ENCODE data around the gene EXOC7. TPM values are rescaled to one million over a fixed set of nuclear protein-coding genes. Genes with fewer than 3 reads are reported as not detected.

Gene EXOC7
- total RNA-seq, 1 experiment from 2014 or later, result 126 TPM

DNA sequence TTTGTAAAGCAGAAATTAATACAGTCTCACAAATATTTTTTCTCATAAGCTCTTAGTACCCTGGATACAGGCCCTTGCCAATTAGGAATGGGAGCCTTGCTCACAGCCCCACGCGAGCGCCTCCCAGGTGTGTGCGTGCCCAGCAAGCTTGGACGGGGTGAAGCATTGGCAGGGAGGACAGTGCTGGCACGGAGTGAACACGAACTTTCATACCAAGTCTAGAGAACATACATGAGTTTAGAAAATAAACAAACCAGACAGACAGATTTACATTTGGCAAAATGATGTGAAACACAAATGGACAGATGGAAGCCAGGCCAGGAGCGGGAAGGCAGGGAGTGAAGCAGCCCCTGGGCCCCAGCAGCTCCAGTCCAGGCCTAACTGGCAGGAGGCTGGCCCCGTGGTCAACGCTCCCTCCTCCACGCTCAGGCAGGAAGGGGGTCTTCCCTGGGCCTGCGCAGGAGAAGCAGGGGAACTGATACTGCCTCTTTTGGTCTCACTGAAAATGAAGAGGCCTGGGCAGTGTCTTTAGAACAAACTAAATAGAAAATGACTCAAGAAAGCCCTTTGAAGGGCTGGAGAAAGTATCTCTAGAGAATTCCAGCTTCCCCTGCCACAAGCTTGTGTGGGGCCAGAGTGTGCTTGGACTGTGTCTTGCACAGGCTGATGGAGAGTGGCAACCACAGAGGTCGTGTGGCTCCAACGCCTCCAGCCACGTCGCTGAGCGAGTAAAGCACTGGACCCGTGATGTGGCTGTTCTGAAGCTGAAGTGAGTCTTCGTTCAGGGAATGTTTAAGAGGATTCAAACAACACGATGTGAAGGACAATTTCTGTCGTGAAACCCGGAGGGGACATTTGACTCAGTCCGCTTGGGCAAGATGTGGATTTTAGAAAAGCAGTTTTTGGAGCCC lies 47.4 kb upstream of the EXOC7 start:
- TF ChIP-seq, protein P1, sequence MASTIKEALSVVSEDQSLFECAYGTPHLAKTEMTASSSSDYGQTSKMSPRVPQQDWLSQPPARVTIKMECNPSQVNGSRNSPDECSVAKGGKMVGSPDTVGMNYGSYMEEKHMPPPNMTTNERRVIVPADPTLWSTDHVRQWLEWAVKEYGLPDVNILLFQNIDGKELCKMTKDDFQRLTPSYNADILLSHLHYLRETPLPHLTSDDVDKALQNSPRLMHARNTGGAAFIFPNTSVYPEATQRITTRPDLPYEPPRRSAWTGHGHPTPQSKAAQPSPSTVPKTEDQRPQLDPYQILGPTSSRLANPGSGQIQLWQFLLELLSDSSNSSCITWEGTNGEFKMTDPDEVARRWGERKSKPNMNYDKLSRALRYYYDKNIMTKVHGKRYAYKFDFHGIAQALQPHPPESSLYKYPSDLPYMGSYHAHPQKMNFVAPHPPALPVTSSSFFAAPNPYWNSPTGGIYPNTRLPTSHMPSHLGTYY (CRISPR knock-in tag; IDR thresholded peaks at IDR 0.05), result no peak
- TF ChIP-seq CBFB (CRISPR knock-in tag; IDR thresholded peaks at IDR 0.05; ENCODE audit: low read depth) (no peak), PRRX2 (CRISPR knock-in tag; IDR thresholded peaks at IDR 0.05) (no peak), ATF2 (CRISPR knock-in tag; IDR thresholded peaks at IDR 0.05; ENCODE audit: borderline replicate concordance, low read depth) (no peak), USF2 (CRISPR knock-in tag; IDR thresholded peaks at IDR 0.05) (no peak), FOXP1 (CRISPR knock-in tag; IDR thresholded peaks at IDR 0.05; ENCODE audit: borderline replicate concordance) (no peak), SP1 (CRISPR knock-in tag; conservative IDR thresholded peaks at IDR 0.05) (no peak), ZNF317 (CRISPR knock-in tag; IDR thresholded peaks at IDR 0.05; ENCODE audit: borderline replicate concordance, low read depth) (no peak), NR2C2 (CRISPR knock-in tag; IDR thresholded peaks at IDR 0.05) (no peak), ZNF263 (CRISPR knock-in tag; IDR thresholded peaks at IDR 0.05; ENCODE audit: low read depth) (no peak)
- TF ChIP-seq, protein P2, sequence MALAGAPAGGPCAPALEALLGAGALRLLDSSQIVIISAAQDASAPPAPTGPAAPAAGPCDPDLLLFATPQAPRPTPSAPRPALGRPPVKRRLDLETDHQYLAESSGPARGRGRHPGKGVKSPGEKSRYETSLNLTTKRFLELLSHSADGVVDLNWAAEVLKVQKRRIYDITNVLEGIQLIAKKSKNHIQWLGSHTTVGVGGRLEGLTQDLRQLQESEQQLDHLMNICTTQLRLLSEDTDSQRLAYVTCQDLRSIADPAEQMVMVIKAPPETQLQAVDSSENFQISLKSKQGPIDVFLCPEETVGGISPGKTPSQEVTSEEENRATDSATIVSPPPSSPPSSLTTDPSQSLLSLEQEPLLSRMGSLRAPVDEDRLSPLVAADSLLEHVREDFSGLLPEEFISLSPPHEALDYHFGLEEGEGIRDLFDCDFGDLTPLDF (CRISPR knock-in tag; IDR thresholded peaks at IDR 0.05), result no peak
- TF ChIP-seq, protein P3, sequence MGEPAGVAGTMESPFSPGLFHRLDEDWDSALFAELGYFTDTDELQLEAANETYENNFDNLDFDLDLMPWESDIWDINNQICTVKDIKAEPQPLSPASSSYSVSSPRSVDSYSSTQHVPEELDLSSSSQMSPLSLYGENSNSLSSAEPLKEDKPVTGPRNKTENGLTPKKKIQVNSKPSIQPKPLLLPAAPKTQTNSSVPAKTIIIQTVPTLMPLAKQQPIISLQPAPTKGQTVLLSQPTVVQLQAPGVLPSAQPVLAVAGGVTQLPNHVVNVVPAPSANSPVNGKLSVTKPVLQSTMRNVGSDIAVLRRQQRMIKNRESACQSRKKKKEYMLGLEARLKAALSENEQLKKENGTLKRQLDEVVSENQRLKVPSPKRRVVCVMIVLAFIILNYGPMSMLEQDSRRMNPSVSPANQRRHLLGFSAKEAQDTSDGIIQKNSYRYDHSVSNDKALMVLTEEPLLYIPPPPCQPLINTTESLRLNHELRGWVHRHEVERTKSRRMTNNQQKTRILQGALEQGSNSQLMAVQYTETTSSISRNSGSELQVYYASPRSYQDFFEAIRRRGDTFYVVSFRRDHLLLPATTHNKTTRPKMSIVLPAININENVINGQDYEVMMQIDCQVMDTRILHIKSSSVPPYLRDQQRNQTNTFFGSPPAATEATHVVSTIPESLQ (CRISPR knock-in tag; IDR thresholded peaks at IDR 0.05), result no peak
- TF ChIP-seq, protein P4, sequence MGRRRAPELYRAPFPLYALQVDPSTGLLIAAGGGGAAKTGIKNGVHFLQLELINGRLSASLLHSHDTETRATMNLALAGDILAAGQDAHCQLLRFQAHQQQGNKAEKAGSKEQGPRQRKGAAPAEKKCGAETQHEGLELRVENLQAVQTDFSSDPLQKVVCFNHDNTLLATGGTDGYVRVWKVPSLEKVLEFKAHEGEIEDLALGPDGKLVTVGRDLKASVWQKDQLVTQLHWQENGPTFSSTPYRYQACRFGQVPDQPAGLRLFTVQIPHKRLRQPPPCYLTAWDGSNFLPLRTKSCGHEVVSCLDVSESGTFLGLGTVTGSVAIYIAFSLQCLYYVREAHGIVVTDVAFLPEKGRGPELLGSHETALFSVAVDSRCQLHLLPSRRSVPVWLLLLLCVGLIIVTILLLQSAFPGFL (CRISPR knock-in tag; IDR thresholded peaks at IDR 0.05; ENCODE audit: borderline replicate concordance), result no peak
- H3K4me1 Mint-ChIP-seq, result peaks cover 35% of the 10 kb centered on the region
- POLR2A ChIA-PET, result no interaction called here
- no peaks in the 10 kb centered on the region; the same call in 1 of the 2 replicates for H3K27me3 Mint-ChIP-seq (ENCODE audit: low read depth)
- no peak overlapping the region for H3K27ac Mint-ChIP-seq
- no peak for ATAC-seq
- no peaks in the 10 kb centered on the region for H3K36me3 Mint-ChIP-seq
- CTCF ChIA-PET, result interaction anchor here (0.9 to 4.6 kb wide), 9 partner anchors 8 to 151 kb away, joined by 3 to 68 read pairs (median 4); partner anchors contain the start of gene CDK3
- H3K4me3 Mint-ChIP-seq, result no peak overlapping the region
- DNase-seq (ENCODE audit: low spot score), result no peak
- no peaks in the 10 kb centered on the region for H3K9me3 Mint-ChIP-seq

DNA sequence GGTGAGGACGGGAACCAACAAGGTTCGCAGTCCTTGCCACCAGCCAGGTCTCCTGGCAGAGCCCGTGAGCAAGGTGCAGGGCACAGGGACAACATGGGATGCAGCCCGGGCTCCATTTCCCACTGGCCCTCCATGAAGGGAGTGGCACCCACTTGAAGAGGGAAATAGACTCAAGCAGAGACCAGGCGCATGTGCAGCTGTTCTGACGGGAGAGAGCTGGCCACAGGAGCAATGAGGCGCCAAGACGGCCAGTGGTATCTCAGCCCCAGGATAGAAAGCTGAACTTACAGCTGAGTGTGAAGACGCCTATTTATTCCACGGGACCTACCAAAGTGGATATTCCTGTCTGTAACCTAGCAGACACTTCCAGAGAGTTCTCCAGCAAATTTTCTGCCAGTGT lies 45.6 kb upstream of the EXOC7 start:
- no peak overlapping the region for H3K4me3 Mint-ChIP-seq
- no peak for TF ChIP-seq TP53 (CRISPR knock-in tag; IDR thresholded peaks at IDR 0.05)
- no peak for TF ChIP-seq ATF1 (CRISPR knock-in tag; IDR thresholded peaks at IDR 0.05)
- TF ChIP-seq NFE2L1 (CRISPR knock-in tag; IDR thresholded peaks at IDR 0.05), result no peak
- no peak for TF ChIP-seq ZNF671 (CRISPR knock-in tag; IDR thresholded peaks at IDR 0.05)
- no peak for TF ChIP-seq ZNF416 (CRISPR knock-in tag; IDR thresholded peaks at IDR 0.05)
- no peak for TF ChIP-seq ATF2 (CRISPR knock-in tag; IDR thresholded peaks at IDR 0.05; ENCODE audit: borderline replicate concordance, low read depth)
- H3K27me3 Mint-ChIP-seq (ENCODE audit: low read depth), result no peaks in the 10 kb centered on the region; the same call in 1 of the 2 replicates
- ChIA-PET CTCF (interaction anchor here (0.9 to 1.8 kb wide), 5 partner anchors 8 to 135 kb away, joined by 3 to 7 read pairs (median 4); partner anchors contain the start of gene FOXJ1), POLR2A (no interaction called here)
- peaks cover 52% of the 10 kb centered on the region for H3K4me1 Mint-ChIP-seq
- H3K27ac Mint-ChIP-seq, result no peak overlapping the region; the same call in 1 of the 2 replicates
- H3K36me3 Mint-ChIP-seq, result no peaks in the 10 kb centered on the region
- DNase-seq (ENCODE audit: low spot score), result no peak
- no peaks in the 10 kb centered on the region for H3K9me3 Mint-ChIP-seq
- ATAC-seq, result no peak

All from WTC11 (cell line).